Endometrium (tissue), 2 donors: ENCODE results near the gene RBM24.
"Not testable (repeated sequence)": the region's sequence is repeated elsewhere in the genome, so short reads cannot be mapped to it uniquely, and the experiment has no call there.

ENCODE experiments used
- FAIRE-seq: peaks from 2 replicates; lab custom pipeline; 2012; peaks lifted over from hg19 to GRCh38; lab: Jason Lieb, UNC
- donor health status: control.
- donor health status: control.

The RBM24 gene

DNA sequence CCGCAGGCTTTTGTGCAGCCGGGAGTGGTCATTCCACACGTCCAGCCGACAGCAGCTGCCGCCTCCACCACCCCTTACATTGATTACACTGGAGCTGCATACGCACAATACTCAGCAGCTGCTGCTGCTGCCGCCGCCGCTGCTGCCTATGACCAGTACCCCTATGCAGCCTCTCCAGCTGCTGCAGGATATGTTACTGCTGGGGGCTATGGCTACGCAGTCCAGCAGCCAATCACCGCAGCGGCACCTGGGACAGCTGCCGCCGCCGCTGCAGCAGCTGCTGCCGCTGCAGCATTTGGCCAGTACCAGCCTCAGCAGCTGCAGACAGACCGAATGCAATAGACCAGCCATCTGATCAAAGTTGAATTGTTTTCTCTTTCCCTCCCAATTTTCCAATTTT, 10.6 kb downstream of the RBM24 start:
- FAIRE-seq, result no peak

DNA sequence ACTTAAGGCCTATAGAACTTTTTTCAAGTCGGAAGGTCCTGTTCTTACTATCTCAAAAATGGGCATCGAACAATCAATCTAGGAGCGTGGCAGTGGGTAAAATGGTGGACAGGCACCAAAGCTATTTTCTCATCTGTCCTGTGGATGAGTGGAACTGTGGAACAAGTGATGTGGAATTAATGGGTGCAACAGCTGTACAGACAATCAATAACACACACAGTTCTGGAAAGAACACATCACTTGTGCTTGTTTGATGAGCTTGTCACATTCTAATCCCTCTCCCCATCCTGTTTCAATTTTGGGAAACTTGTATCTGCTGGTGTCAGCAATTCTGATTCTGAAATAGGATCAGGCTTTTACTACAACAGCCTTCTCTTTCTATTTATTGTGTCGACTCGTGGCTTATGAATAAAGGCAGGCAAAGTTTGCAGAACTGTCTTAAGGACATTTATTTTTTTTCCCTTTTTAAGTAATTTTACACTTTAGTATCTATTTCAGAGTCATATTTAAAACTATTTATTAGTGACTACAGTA, 11.5 kb downstream of the RBM24 start:
- no peak for FAIRE-seq

DNA sequence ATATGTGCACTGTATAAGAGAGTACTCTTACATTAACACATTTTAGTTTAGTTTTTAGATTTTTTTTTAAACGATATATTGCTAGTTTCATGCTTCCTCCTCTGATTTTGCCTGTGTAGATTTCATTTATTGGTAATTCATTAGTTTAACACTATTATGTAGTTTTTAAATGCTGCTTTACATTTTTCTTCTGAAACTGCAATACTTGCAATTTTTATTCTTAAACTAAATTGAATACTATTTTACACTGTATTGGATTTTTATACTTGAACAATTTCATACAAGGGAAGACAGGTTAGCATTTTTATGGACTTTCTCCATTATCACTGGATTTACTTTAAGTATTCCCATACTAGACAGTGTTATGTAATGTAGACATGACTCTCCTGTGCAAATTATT, 12.2 kb downstream of the RBM24 start:
- FAIRE-seq, result no peak

- no peak for FAIRE-seq
These were observed 16.3 kb downstream of the RBM24 start for GRCh38 chr6:17297271-17298080.

DNA sequence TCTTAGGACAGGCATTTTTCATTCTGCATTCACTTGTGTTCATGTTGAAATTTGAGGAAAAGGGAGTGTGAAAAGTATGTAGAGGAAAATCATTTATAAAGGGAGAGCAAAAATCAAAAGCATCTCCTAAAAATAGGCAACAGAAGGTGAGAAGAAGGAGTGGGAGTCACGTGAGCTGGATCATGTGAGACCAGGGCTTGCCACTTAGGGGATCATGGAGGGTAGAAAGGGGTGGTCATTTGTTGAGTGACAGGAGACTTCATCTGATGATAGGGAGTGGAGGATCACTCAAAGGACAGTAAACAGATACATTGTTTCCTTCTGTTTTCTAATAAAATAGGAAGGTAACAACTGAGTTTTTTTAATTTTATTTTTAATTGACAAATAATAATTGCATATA, 17.1 kb downstream of the RBM24 start:
- no peak for FAIRE-seq

DNA sequence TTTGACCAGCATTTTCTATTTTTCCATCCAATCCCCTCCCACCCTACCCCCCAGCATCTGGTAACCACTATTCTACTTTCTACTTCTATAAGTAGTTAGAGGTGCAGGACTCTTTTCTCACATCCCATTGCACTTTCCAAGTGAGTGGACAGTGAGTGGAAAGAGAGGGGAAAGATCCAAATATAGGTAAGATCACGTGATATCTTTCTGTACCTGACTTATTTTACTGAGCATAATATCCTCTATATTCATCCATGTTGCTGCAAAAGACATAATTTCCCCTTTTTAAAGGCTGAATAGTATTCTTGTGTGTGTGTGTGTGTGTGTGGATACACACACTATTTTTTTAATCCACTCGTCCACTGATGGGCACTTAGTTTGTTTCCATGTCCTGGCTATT, 18.1 kb downstream of the RBM24 start:
- no peak for FAIRE-seq

- FAIRE-seq, result no peak
These were observed 18.6 kb downstream of the RBM24 start for GRCh38 chr6:17299750-17300149.

- no peak for FAIRE-seq
These were observed 19.5 kb downstream of the RBM24 start for GRCh38 chr6:17300637-17301036.

DNA sequence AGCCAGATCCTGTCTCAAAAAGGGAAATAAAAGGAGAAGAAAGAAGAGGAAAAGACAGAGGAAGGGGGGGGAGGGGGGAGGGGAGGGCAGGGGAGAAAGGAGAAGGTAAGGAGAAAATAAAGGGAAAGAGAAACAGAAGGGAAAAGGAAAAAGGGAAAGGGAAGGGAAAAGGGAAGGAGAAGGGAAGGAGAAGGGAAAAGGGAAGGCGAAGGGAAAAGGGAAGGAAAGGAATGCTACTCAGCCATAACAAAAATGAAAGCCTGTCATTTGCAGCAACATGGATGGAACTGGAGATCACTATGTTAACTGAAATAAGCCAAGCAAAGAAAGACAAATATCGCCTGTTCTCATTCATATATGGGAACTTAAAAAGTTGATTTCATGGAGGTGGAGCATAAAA, 22.3 kb downstream of the RBM24 start:
- no peak for FAIRE-seq

- FAIRE-seq, result no peak
These were observed 24.2 kb downstream of the RBM24 start for GRCh38 chr6:17305219-17306001.

- no peak for FAIRE-seq
These were observed 30.6 kb downstream of the RBM24 start for GRCh38 chr6:17311595-17312311.

DNA sequence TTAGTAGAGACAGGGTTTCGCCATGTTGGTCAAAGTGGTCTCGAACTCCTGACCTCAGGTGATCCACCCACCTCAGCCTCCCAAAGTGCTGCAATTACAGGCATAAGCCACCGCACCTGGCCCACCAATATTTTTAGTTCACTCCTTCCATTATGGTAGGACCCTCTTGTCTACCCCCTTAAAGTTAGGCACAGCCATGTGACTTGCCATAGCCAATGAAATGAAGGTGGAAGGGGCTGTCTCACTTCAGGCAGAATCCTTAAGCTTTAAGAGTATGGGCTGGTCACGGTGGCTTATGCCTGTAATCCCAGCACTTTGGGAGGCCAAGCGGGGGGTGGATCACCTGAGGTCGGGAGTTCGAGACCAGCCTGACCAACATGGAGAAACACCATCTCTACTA, 32.1 kb downstream of the RBM24 start:
- FAIRE-seq, result not testable (repeated sequence)

DNA sequence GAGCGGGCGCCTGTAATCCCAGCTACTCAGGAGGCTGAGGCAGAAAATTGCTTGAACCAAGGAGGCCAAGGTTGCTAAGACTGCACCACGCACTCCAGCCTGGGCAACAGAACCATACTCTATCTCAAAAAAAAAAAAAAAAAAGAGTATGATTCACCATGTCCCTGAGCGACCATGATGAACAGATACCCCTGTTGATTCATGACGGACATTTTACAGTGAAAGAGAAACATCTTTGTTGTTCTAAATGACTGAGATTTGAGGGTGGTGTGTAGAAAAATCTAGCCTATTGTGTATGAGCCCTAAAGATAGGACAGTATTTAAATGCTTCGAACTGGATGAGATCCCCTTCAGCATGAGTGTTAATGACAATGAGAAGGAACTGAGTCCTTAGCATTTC, 32.8 kb downstream of the RBM24 start:
- FAIRE-seq, result no peak

- FAIRE-seq, result no peak
These were observed 34.1 kb downstream of the RBM24 start for GRCh38 chr6:17315262-17315661.

DNA sequence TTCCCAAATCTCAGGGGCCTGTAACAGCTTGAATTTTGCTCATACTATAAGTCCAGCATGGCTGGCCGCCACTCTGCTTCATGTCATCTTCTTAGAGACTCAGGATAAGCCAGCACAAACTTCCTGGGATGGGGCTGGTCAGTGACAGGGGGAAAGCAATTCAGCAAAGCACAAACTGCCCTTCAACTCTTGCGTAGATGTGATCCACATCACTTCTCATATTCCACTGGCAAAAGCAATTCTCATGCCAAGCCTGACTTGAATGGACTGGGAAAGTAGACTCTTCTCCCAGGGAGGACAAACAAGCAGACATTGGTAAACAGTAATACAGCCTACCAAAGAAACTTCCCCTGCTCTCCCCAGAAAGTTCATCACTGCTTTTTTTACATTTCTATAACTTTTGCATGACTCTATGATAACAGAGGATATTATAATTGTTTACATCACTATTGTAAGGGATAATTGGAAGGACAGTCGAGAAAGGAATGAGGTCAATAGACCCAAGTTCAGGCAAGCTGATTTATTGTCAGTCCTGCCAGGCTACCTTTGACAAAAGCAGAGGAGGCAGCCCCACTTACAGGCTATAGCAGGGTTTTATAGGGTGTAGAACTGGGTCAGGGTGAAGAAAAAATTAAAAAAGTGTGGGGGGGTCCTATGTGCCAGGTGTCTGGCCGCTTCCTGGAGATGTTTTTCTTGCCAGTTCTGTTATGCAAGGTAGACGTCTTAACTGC, 37.4 kb downstream of the RBM24 start:
- FAIRE-seq, result no peak

DNA sequence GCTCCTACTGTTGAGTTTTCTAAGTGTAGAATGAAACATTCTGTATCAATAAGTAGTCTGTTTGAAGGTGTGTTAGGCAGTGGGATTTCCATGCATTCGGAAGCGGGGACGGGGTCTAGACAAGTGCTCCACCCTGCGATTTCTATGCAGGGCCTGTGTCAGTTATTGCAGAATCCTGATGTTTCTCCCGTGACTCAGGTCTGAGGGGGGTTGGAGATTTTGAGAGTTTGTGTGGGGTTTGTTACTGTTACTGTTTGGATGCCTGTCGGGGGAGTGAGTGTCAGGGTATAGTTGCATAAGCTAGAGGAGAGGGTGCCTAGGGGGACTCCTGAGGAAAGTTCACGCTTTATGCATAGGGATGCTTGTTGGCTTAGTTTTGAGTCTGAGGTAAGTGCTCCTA, 39.1 kb downstream of the RBM24 start:
- not testable (repeated sequence) for FAIRE-seq

GRCh38 chr6:17331238-17331637, 50.1 kb downstream of the RBM24 start:
- FAIRE-seq, result no peak

DNA sequence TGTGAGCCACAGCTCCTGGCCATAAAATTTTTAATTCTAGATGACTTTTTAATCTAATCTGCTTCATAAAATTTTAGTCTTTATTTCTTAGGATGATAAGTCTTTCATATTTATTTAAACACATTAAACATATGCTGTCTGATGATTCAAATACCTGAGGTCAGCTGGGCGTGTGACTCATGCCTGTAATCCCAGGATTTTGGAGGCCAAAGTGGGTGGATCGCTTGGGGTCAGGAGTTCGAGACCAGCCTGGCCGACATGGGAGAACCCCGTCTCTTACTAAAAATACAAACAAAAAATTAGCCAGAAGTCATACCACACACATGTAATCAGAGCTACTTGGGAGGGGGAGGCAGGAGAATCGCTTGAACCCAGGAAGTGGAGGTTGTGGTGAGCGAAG, 53.1 kb downstream of the RBM24 start:
- FAIRE-seq, result no peak

GRCh38 chr6:17336425-17336824, 55.3 kb downstream of the RBM24 start:
- no peak for FAIRE-seq

DNA sequence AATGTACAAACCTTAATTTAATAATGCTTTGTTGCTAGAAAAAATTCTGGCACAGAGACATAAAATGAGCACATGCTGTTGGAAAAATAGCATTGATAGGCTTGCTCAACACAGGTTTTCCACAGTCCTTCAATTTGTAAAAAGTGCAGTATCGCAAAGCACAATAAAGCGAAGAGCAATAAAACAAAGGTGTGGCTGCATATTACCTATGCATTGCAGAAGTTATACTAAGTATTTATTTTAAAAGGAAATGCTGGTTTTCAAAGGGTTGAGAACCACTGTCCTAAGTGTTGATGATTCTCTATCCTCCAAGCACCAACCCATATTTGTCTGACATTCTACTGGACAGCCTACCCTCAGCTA, 58.1 kb downstream of the RBM24 start:
- no peak for FAIRE-seq

- FAIRE-seq, result no peak
These were observed 60.1 kb downstream of the RBM24 start for GRCh38 chr6:17341117-17341805.
